Measurements from ENCODE around the gene FAM135A. TPM values are rescaled to one million over a fixed set of nuclear protein-coding genes. Genes with fewer than 3 reads are reported as not detected.

The FAM135A gene
- total and polyA plus RNA-seq, 10 of the 15 experiments (the other 5 are each of a cell fraction or from before 2014, with no cell fraction given), result 3.9 to 24.5 (median 13.7) TPM

- ATAC-seq (no peak), FAIRE-seq (no peak), DNase-seq (ENCODE audit: low read depth, low spot score) (no peak)
- Histone ChIP-seq H3K4me2 (ENCODE audit: control insufficient read depth, insufficient read depth) (peak overlapping the region; percentile 66), H3K4me1 (ENCODE audit: control insufficient read depth, insufficient read depth, low read length) (no peaks in the 10 kb centered on the region), H3K9me3 (replicated peaks; ENCODE audit: control insufficient read depth, insufficient read depth, low read length) (peaks cover 2% of the 10 kb centered on the region; the same call in 1 of the 3 replicates), H3K4me3 (peak overlapping the region; percentile 58), H3K9ac (ENCODE audit: control insufficient read depth, insufficient read depth, low read length) (peak overlapping the region; percentile 11; the same call in 1 of the 2 replicates), H3K27ac (ENCODE audit: control insufficient read depth, insufficient read depth) (peak overlapping the region; percentile 34), H3K36me3 (ENCODE audit: control insufficient read depth in 2 of 2, insufficient read depth in 2 of 2, low read length in 1 of 2) (peaks cover 0 to 7% of the 10 kb centered on the region in 2 experiments; a peak in 1 of 4 replicates), H3K27me3 (replicated peaks in 1 of 2; ENCODE audit: control insufficient read depth in 2 of 2, insufficient read depth in 2 of 2, low read length in 1 of 2) (no peaks in the 10 kb centered on the region), H3K79me2 (ENCODE audit: control insufficient read depth, insufficient read depth, low read length) (peaks cover 52% of the 10 kb centered on the region), H4K20me1 (ENCODE audit: control insufficient read depth, insufficient read depth) (no peaks in the 10 kb centered on the region), H2AFZ (ENCODE audit: control insufficient read depth, low read depth, low read length) (no peak overlapping the region)
- no TSS peak for BruUV-seq (replicated peaks)
- CTCF ChIA-PET, result interaction anchor here (1.2 to 8.3 kb wide), 3 partner anchors 10 to 252 kb away, joined by 3 to 36 read pairs (median 5); partner anchors contain the start of gene SMAP1
- TF ChIP-seq ZSCAN29 (IDR thresholded peaks at IDR 0.05), result no peak
- TF ChIP-seq ESRRA (IDR thresholded peaks at IDR 0.05; ENCODE audit: low read length), result no peak
- no peak for TF ChIP-seq NR2F1 (conservative IDR thresholded peaks at IDR 0.05)
- TF ChIP-seq, protein P1, sequence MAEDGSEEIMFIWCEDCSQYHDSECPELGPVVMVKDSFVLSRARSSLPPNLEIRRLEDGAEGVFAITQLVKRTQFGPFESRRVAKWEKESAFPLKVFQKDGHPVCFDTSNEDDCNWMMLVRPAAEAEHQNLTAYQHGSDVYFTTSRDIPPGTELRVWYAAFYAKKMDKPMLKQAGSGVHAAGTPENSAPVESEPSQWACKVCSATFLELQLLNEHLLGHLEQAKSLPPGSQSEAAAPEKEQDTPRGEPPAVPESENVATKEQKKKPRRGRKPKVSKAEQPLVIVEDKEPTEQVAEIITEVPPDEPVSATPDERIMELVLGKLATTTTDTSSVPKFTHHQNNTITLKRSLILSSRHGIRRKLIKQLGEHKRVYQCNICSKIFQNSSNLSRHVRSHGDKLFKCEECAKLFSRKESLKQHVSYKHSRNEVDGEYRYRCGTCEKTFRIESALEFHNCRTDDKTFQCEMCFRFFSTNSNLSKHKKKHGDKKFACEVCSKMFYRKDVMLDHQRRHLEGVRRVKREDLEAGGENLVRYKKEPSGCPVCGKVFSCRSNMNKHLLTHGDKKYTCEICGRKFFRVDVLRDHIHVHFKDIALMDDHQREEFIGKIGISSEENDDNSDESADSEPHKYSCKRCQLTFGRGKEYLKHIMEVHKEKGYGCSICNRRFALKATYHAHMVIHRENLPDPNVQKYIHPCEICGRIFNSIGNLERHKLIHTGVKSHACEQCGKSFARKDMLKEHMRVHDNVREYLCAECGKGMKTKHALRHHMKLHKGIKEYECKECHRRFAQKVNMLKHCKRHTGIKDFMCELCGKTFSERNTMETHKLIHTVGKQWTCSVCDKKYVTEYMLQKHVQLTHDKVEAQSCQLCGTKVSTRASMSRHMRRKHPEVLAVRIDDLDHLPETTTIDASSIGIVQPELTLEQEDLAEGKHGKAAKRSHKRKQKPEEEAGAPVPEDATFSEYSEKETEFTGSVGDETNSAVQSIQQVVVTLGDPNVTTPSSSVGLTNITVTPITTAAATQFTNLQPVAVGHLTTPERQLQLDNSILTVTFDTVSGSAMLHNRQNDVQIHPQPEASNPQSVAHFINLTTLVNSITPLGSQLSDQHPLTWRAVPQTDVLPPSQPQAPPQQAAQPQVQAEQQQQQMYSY (CRISPR knock-in tag; IDR thresholded peaks at IDR 0.05), result no peak
- 0 out of 2 replicates have a peak, but pooled peaks have one; percentile 0 for TF ChIP-seq ATF7 (IDR thresholded peaks at IDR 0.05; ENCODE audit: low read depth)
- no peak for TF ChIP-seq YY1 (IDR thresholded peaks at IDR 0.05; ENCODE audit: low read depth, low read length)
- no peak for TF ChIP-seq TCF3 (IDR thresholded peaks at IDR 0.05; ENCODE audit: borderline replicate concordance, insufficient read depth, low read depth, low read length)
- in situ Hi-C loops (cut with MboI) (no loop called here), intact Hi-C loops (cut with micrococcal nuclease; ENCODE audit: unreplicated experiment) (no loop called here)
- SMC1A ChIA-PET (ENCODE audit: uncharacterized antibody, unreplicated experiment), result interaction anchor here (0.9 to 1.6 kb wide), 2 partner anchors 15 to 101 kb away, joined by 3 to 4 read pairs; no protein-coding TSS in a partner anchor
- RAD21 ChIA-PET (ENCODE audit: unreplicated experiment), result interaction anchor here (0.8 to 1.2 kb wide), 4 partner anchors 10 to 195 kb away, joined by 3 read pairs; no protein-coding TSS in a partner anchor
- 100% methylated on average over 1 of the region's 1 CpG for WGBS (ENCODE audit: insufficient coverage, insufficient replicate concordance, low lambda C conversion rate, missing lambda C conversion rate)
- POLR2A ChIA-PET, result interaction anchor here (0.7 to 3.2 kb wide), 2 partner anchors 20 to 252 kb away, joined by 3 to 12 read pairs; partner anchors contain the start of gene SMAP1
Measured at GRCh38 chr6:70415660-70416059, 2.4 kb downstream of the FAM135A start.

Data from GM12878 (cell line).